NT2/D1 (cell line): Measurements from ENCODE around the gene PPP2R3B.
"Not testable (repeated sequence)": the region's sequence is repeated elsewhere in the genome, so short reads cannot be mapped to it uniquely, and the experiment has no call there.

Experiments used
- DNase-seq: peaks from one replicate; pipeline ENCODE4 v3.0.0-alpha.2; 2011; ENCODE audit warnings: low read depth, low spot score
- H3K27me3 ChIP-seq: 2 replicates; pipeline ENCODE4 v1.6.0; 2011; ENCODE audit warnings: mild to moderate bottlenecking; ENCODE audit not compliant: insufficient read length, insufficient read depth
- H3K36me3 ChIP-seq: 2 replicates; pipeline ENCODE4 v1.6.1; 2011; ENCODE audit warnings: mild to moderate bottlenecking, low read length, mixed read lengths; ENCODE audit not compliant: insufficient read depth, insufficient read length
- H3K4me1 ChIP-seq: 2 replicates; pipeline ENCODE4 v1.5.1; 2011; ENCODE audit not compliant: insufficient read depth, insufficient read length
- H3K4me3 ChIP-seq: 2 replicates; pipeline ENCODE4 v1.5.1; 2011; ENCODE audit warnings: low read depth; ENCODE audit not compliant: insufficient read length
- H3K9ac ChIP-seq: 2 replicates; pipeline ENCODE4 v1.6.0; 2011; ENCODE audit warnings: low read depth; ENCODE audit not compliant: insufficient read length
- H3K9me3 ChIP-seq: 2 replicates; pipeline ENCODE4 v1.5.1; 2011; ENCODE audit warnings: mild to moderate bottlenecking, low read length; ENCODE audit not compliant: insufficient read depth
- SUZ12 ChIP-seq: IDR thresholded peaks from 2 replicates; pipeline ENCODE4 v1.6.1; 2011; ENCODE audit not compliant: insufficient read length, insufficient read depth; ENCODE audit errors: extremely low read depth
- YY1 ChIP-seq: IDR thresholded peaks from 2 replicates; pipeline ENCODE4 v1.6.1; 2011; ENCODE audit not compliant: insufficient read length, insufficient read depth
- ZNF274 ChIP-seq: IDR thresholded peaks from 2 replicates; pipeline ENCODE4 v1.6.1; 2011; ENCODE audit warnings: mild to moderate bottlenecking, low read depth, low read length

Gene PPP2R3B

DNA sequence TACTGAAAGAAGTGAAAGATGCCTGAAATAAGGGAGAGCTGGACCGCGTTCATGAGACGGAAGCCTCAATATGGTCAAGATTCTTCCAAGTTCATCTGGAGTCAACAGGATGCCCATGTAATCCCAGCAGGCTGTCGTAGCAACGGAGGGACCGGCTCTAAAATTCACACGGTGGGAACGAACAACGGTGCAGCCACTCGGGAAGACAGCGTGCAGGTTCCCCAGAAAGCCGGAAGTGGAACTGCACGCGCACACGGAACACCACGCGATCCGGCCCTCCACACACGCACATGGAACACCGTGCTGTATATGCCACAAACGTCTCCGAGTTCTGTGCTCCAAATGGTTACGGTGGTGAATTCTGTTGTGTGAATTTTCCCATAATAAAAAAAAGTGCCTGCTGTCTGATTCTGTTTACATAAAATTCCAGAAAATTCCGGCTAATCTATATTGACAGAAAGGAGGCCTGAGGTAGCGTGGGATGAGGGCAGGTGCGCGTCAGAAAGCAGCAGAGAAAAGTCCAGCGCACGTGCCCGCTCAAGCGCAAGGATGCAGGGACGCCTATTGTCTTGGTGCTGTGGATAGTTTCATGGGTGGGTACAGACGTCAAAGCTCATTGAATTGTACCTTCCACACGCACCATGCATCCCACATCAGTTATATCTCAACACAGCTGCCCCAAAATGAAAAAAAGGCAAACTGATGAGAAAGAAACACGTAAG is 31.2 kb downstream of the PPP2R3B start:
- peaks cover 48% of the 10 kb centered on the region for H3K36me3 ChIP-seq
- no peak for TF ChIP-seq SUZ12
- TF ChIP-seq ZNF274 = no peak
- no peak for TF ChIP-seq YY1

DNA sequence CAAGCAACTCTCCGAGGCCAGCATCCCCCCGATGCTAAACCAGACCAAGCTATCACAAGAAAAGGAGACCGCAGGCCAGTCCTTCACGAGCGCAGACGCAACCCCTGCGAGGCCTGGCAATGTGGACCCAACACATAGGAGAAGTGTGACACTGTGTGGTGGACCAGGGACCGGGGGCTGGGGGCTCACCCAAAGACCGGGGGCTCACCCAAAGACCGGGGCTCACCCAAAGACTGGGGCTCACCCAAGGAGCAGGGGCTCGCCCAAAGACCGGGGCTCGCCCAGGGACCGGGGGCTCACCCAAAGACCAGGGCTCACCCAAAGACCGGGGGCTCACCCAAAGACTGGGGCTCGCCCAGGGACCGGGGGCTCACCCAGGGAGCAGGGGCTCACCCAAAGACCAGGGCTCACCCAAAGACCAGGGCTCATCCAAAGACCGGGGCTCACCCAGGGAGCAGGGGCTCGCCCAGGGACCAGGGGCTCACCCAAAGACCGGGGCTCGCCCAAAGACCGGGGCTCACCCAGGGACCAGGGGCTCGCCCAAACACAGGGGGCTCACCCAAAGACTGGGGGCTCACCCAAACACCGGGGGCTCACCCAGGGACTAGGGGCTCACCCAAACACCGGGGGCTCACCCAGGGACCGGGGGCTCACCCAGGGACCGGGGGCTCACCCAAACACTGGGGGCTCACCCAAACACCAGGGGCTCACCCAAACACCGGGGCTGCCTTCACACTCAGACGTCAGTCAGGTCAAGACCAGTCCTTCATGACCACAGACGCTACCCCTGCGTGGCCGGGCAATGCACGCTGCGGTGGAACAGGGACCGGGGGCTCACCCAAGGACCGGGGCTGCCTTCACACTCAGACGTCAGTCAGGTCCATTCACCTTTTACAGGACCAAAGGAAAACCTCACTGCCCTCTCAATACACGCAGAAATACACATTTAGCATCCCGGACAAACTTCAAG is 32.9 kb downstream of the PPP2R3B start:
- H3K4me3 ChIP-seq = no peak overlapping the region
- H3K9ac ChIP-seq = no peak overlapping the region
- H3K4me1 ChIP-seq = peaks cover 3% of the 10 kb centered on the region
- no peak for DNase-seq
- H3K27me3 ChIP-seq = no peaks in the 10 kb centered on the region
- H3K36me3 ChIP-seq = peaks cover 40% of the 10 kb centered on the region
- H3K9me3 ChIP-seq = no peaks in the 10 kb centered on the region
- TF ChIP-seq YY1 = no peak
- TF ChIP-seq SUZ12 = no peak
- no peak for TF ChIP-seq ZNF274

More for the DNA sequence above, 31.2 kb downstream of the PPP2R3B start:
- no peaks in the 10 kb centered on the region for H3K27me3 ChIP-seq
- no peak overlapping the region for H3K9ac ChIP-seq
- no peak overlapping the region for H3K4me3 ChIP-seq
- peaks cover 12% of the 10 kb centered on the region for H3K9me3 ChIP-seq
- DNase-seq = no peak
- no peaks in the 10 kb centered on the region for H3K4me1 ChIP-seq

DNA sequence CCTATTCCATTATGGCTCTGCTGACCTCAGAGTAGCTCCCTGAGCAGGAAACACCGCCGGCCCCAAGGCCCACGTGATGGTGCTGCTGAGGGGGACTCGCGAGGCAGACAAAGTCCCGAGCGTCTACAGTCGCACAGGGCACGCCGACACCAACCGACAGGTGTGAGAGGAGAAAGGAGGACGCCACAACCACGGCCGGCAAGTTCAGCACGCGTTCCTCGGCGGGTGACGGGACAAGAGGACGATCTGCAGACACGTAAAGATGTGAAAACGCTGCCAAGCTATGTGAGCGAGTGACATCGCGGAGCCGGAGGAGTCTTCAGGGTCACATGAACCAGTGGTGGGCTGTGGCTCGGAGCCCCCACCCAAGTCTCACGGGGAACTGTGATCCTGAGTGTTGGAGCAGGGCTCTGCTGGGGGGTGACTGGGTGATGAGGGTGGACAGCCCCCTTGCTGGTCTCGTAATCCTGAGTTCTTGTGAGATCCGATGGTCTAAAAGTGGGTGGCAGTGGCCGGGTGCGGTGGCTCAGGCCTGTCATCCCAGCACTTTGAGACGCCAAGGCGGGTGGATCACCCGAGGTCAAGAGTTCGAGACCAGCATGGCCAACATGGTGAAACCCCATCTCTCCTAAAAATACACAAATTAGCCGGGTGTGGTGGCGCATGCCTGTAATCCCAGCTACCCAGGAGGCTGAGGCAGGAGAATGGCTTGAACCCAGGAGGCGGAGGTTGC is 34.0 kb downstream of the PPP2R3B start:
- no peaks in the 10 kb centered on the region for H3K9me3 ChIP-seq
- H3K27me3 ChIP-seq = no peaks in the 10 kb centered on the region
- no peak overlapping the region for H3K9ac ChIP-seq
- DNase-seq = no peak
- no peak overlapping the region for H3K4me3 ChIP-seq
- TF ChIP-seq SUZ12 (no peak), ZNF274 (no peak), YY1 (no peak)
- peaks cover 31% of the 10 kb centered on the region for H3K36me3 ChIP-seq
- H3K4me1 ChIP-seq = peaks cover 3% of the 10 kb centered on the region

DNA sequence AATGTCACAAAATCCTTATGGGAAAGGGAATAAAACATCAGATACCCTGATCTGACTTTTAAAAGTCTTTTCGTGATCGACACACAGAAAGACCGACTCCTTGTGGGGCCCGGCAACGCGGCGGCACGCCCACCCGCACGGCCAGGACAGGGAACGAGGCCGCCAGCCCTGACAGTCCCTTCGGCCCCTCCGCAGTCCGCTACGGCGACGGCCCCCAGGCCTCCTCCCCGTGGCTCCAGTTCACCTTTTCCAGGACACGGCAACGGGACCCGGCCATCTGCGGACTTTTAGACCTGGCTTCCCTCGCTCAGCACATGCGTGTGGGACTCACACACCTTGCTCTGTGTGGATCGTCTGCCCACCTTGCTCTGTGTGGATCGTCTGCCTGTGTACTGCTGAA is 34.5 kb downstream of the PPP2R3B start:
- no peak for DNase-seq
- H3K36me3 ChIP-seq = peaks cover 31% of the 10 kb centered on the region
- no peaks in the 10 kb centered on the region for H3K9me3 ChIP-seq
- peaks cover 3% of the 10 kb centered on the region for H3K4me1 ChIP-seq
- H3K4me3 ChIP-seq = no peak overlapping the region
- TF ChIP-seq SUZ12 = no peak
- no peak for TF ChIP-seq ZNF274
- no peak for TF ChIP-seq YY1
- H3K27me3 ChIP-seq = no peaks in the 10 kb centered on the region
- H3K9ac ChIP-seq = no peak overlapping the region

DNA sequence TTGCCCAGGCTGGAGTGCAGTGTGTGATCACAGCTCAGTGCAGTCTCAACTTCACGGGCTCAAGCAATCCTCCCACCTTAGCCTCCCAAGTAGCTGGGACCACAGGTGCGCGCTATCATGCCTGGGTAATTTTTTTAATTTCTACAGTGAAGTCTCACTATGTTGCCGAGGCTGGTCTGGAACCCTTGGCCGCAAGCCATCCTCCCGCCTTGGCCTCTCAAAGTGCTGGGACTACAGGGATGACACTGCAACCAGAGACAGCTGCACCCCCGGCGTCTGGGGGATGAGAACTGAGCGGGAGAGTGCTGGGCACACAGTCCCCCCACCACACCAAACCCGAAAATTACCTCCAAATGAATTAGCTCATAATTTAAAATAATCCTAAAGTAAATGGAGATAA is 35.0 kb downstream of the PPP2R3B start:
- peaks cover 35% of the 10 kb centered on the region for H3K36me3 ChIP-seq
- TF ChIP-seq YY1 = no peak
- TF ChIP-seq ZNF274 = no peak
- TF ChIP-seq SUZ12 = no peak
- H3K9me3 ChIP-seq = no peaks in the 10 kb centered on the region
- no peaks in the 10 kb centered on the region for H3K27me3 ChIP-seq
- H3K4me3 ChIP-seq = no peak overlapping the region
- H3K9ac ChIP-seq = no peak overlapping the region
- DNase-seq = no peak
- peaks cover 3% of the 10 kb centered on the region for H3K4me1 ChIP-seq

DNA sequence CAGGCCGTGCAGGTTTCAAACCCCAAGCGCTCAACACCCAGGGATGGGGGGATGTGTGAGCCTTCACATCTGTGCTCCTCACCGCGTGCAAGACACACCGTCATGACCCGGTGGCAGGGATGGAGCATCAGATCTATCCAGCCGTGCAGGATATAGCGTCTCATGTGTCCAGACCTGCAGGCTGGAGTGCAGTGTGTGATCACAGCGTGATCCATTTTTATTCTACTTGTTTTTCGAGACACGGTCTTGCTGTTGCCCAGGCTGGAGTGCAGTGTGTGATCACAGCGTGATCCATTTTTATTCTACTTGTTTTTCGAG is 35.4 kb downstream of the PPP2R3B start:
- not testable (repeated sequence) for DNase-seq, H3K9me3 ChIP-seq, H3K9ac ChIP-seq, H3K27me3 ChIP-seq, H3K4me1 ChIP-seq, H3K4me3 ChIP-seq
- H3K36me3 ChIP-seq = peaks cover 33% of the 10 kb centered on the region
